ENCODE measurements around the gene CBX4. TPM values are rescaled to one million over a fixed set of nuclear protein-coding genes. Genes with fewer than 3 reads are reported as not detected.

CBX4 gene
- total RNA-seq, 4 donors from 2014 or later, result 6.7 to 11.5 (median 10.0) TPM

- no peak for ATAC-seq
- Histone ChIP-seq H3K4me1 (peaks cover 0 to 10% (median 8%) of the 10 kb centered on the region in 3 donors), H3K27me3 (peaks cover 99% of the 10 kb centered on the region), H3K9me3 (no peaks in the 10 kb centered on the region), H3K27ac (no peak overlapping the region), H3K36me3 (peaks cover 0 to 11% of the 10 kb centered on the region in 2 donors), H3K4me3 (no peak overlapping the region)
- TF ChIP-seq EP300 (IDR thresholded peaks at IDR 0.05) (no peak), CTCF (IDR thresholded peaks at IDR 0.05) (no peak), POLR2A (IDR thresholded peaks at IDR 0.05) (no peak), POLR2AphosphoS5 (IDR thresholded peaks at IDR 0.05) (no peak)
- WGBS, 2 donors (ENCODE audit: low coverage in 1 of 2), result 60 to 100% methylated on average over 1 of the region's 17 CpGs
These were observed 54.0 kb downstream of the CBX4 start for GRCh38 chr17:79785017-79785899.

DNA sequence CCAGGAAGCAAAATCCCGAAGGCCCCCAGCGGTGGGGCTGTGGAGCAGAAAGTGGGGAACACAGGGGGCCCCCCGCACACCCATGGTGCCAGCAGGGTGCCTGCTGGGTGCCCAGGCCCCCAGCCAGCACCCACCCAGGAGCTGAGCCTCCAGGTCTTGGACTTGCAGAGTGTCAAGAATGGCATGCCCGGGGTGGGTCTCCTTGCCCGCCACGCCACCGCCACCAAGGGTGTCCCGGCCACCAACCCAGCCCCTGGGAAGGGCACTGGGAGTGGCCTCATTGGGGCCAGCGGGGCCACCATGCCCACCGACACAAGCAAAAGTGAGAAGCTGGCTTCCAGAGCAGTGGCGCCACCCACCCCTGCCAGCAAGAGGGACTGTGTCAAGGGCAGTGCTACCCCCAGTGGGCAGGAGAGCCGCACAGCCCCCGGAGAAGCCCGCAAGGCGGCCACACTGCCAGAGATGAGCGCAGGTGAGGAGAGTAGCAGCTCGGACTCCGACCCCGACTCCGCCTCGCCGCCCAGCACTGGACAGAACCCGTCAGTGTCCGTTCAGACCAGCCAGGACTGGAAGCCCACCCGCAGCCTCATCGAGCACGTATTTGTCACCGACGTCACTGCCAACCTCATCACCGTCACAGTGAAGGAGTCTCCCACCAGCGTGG, 54.8 kb downstream of the CBX4 start:
- H3K4me1 ChIP-seq, result peaks cover 0 to 3% (median 1%) of the 10 kb centered on the region in 3 donors
- no peak for ATAC-seq
- no peaks in the 10 kb centered on the region for H3K9me3 ChIP-seq
- peaks cover 0 to 11% of the 10 kb centered on the region in 2 donors for H3K36me3 ChIP-seq
- no peak overlapping the region for H3K27ac ChIP-seq
- H3K27me3 ChIP-seq, result peaks cover 99% of the 10 kb centered on the region
- WGBS, 2 donors (ENCODE audit: low coverage in 1 of 2), result 93% methylated on average over 8 of the region's 31 CpGs; no CpG with 5 or more reads in 1 of the 2 donors
- TF ChIP-seq POLR2AphosphoS5 (IDR thresholded peaks at IDR 0.05), result no peak
- no peak for TF ChIP-seq CTCF (IDR thresholded peaks at IDR 0.05)
- no peak for TF ChIP-seq POLR2A (IDR thresholded peaks at IDR 0.05)
- no peak for TF ChIP-seq EP300 (IDR thresholded peaks at IDR 0.05)
- no peak overlapping the region for H3K4me3 ChIP-seq

DNA sequence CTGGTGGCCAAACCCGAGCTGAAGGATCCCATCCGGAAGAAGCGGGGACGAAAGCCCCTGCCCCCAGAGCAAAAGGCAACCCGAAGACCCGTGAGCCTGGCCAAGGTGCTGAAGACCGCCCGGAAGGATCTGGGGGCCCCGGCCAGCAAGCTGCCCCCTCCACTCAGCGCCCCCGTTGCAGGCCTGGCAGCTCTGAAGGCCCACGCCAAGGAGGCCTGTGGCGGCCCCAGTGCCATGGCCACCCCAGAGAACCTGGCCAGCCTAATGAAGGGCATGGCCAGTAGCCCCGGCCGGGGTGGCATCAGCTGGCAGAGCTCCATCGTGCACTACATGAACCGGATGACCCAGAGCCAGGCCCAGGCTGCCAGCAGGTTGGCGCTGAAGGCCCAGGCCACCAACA, 55.3 kb downstream of the CBX4 start:
- ATAC-seq, result no peak
- H3K27me3 ChIP-seq, result peaks cover 99% of the 10 kb centered on the region

More for the DNA sequence above, 55.3 kb downstream of the CBX4 start:
- Histone ChIP-seq H3K4me1 (peaks cover 0 to 3% (median 0%) of the 10 kb centered on the region in 3 donors), H3K36me3 (peaks cover 0 to 11% of the 10 kb centered on the region in 2 donors), H3K9me3 (no peaks in the 10 kb centered on the region), H3K27ac (no peak overlapping the region), H3K4me3 (no peak overlapping the region)
- WGBS, 2 donors (ENCODE audit: low coverage in 1 of 2), result no CpG with 5 or more reads among the region's 18 CpGs
- no peak for TF ChIP-seq EP300 (IDR thresholded peaks at IDR 0.05)
- TF ChIP-seq POLR2A (IDR thresholded peaks at IDR 0.05), result no peak
- no peak for TF ChIP-seq CTCF (IDR thresholded peaks at IDR 0.05)
- no peak for TF ChIP-seq POLR2AphosphoS5 (IDR thresholded peaks at IDR 0.05)

Other genes starting within 250 kb of the CBX4 start
- gene RBFOX3, start 228.4 kb downstream of the CBX4 start, total RNA-seq, result 10 to 100 TPM in 3 of 4 donors, under 1 TPM in 1; 0.40 to 30.2 (median 15.2) TPM
- under 1 TPM in 1 of 4 donors, not detected in 3; 0.27 TPM for gene ENPP7, start 108.5 kb downstream of the CBX4 start, total RNA-seq
- gene CBX2, start 61.3 kb downstream of the CBX4 start, total RNA-seq, result 1 to 10 TPM in 3 of 4 donors, under 1 TPM in 1; 0.81 to 2.5 (median 2.0) TPM
- gene CBX8, start 42.4 kb downstream of the CBX4 start, total RNA-seq, result 10 to 100 TPM in 1 of 4 donors, 1 to 10 TPM in 2, under 1 TPM in 1; 0.40 to 10.6 (median 3.9) TPM
- 10 to 100 TPM; 26.5 to 44.3 (median 36.3) TPM for gene TBC1D16, start 196.4 kb upstream of the CBX4 start, total RNA-seq
- 10 to 100 TPM in 1 of 4 donors, 1 to 10 TPM in 3; 4.3 to 17.3 (median 5.5) TPM for gene CCDC40, start 197.2 kb upstream of the CBX4 start, total RNA-seq

Data from gastroesophageal sphincter (tissue), 4 donors.